Retina (tissue), 1 donor: ENCODE measurements around the gene CDK2AP2.
A peak's percentile ranks its signal among the peaks of the same experiment; 100 is the strongest.
"Not testable (repeated sequence)": the region's sequence is repeated elsewhere in the genome, so short reads cannot be mapped to it uniquely, and the experiment has no call there.

Source experiments
- DNase-seq: peaks from one replicate; pipeline ENCODE4 v3.0.0-alpha.2; 2016

Gene CDK2AP2

GRCh38 chr11:67489885-67490726, 17.9 kb downstream of the CDK2AP2 start:
- DNase-seq: peak; percentile 23

- DNase-seq: no peak
These were observed 18.6 kb downstream of the CDK2AP2 start for GRCh38 chr11:67489203-67489884.

GRCh38 chr11:67486481-67487195, 21.3 kb downstream of the CDK2AP2 start:
- no peak for DNase-seq

- DNase-seq: not testable (repeated sequence)
These were observed 22.0 kb downstream of the CDK2AP2 start for GRCh38 chr11:67485873-67486361.

- no peak for DNase-seq
These were observed 23.1 kb downstream of the CDK2AP2 start for GRCh38 chr11:67484847-67485311.

GRCh38 chr11:67483831-67484665, 23.9 kb downstream of the CDK2AP2 start:
- DNase-seq: no peak

GRCh38 chr11:67482827-67483798, 24.8 kb downstream of the CDK2AP2 start, which contains the start of gene AIP:
TSS of gene AIP (plus strand) at chr11:67483026. CDS start at chr11:67483159, 133 bp downstream.
- peak; percentile 99 for DNase-seq

- DNase-seq: peak; percentile 18
These were observed 25.6 kb downstream of the CDK2AP2 start for GRCh38 chr11:67482275-67482826.

- DNase-seq: not testable (repeated sequence)
These were observed 30.5 kb downstream of the CDK2AP2 start for GRCh38 chr11:67477344-67478050.

- DNase-seq: not testable (repeated sequence)
These were observed 31.3 kb downstream of the CDK2AP2 start for GRCh38 chr11:67476692-67477091.

- no peak for DNase-seq
These were observed 35.1 kb downstream of the CDK2AP2 start for GRCh38 chr11:67472882-67473281.

- DNase-seq: no peak
These were observed 37.5 kb downstream of the CDK2AP2 start for GRCh38 chr11:67470337-67471002.

- DNase-seq: no peak
These were observed 38.5 kb downstream of the CDK2AP2 start for GRCh38 chr11:67469508-67469811.

GRCh38 chr11:67468759-67469507, 39.0 kb downstream of the CDK2AP2 start, which contains the start of gene TMEM134:
TSS of gene TMEM134 (minus strand) at chr11:67469251. CDS start at chr11:67469192, 59 bp downstream.
- peak; percentile 88 for DNase-seq

- no peak for DNase-seq
These were observed 39.6 kb downstream of the CDK2AP2 start for GRCh38 chr11:67468456-67468758.

- no peak for DNase-seq
These were observed 39.9 kb downstream of the CDK2AP2 start for GRCh38 chr11:67468056-67468455.

- DNase-seq: no peak
These were observed 40.8 kb downstream of the CDK2AP2 start for GRCh38 chr11:67466962-67467771.

GRCh38 chr11:67466367-67466766, 41.6 kb downstream of the CDK2AP2 start:
- DNase-seq: no peak
